ENCODE results near the gene ASPG. TPM values are rescaled to one million over a fixed set of nuclear protein-coding genes. Genes with fewer than 3 reads are reported as not detected.

Gene ASPG
- total RNA-seq, 4 donors from 2014 or later: 0.33 to 0.75 (median 0.45) TPM; not detected in 1

- no peak for TF ChIP-seq POLR2A (IDR thresholded peaks at IDR 0.05; ENCODE audit: low read depth)
- TF ChIP-seq CTCF (IDR thresholded peaks at IDR 0.05): no peak
- TF ChIP-seq EP300 (IDR thresholded peaks at IDR 0.05): no peak
- no peak for TF ChIP-seq POLR2AphosphoS5 (IDR thresholded peaks at IDR 0.05)
- 65% methylated on average over 13 of the region's 20 CpGs for WGBS
- DNase-seq (ENCODE audit: extremely low spot score): no peak
- H3K36me3 ChIP-seq: peaks cover 0 to 4% (median 0%) of the 10 kb centered on the region in 4 donors
- H3K27ac ChIP-seq (replicated peaks in 1 of 4): no peak overlapping the region
- H3K27me3 ChIP-seq: peaks cover 0 to 59% (median 6%) of the 10 kb centered on the region in 4 donors
- intact Hi-C loops (cut with DNase I): loop anchor here (5.0 to 10.0 kb wide), 2 partner anchors 471 to 543 kb away; no protein-coding TSS in a partner anchor
- no peaks in the 10 kb centered on the region for H3K9me3 ChIP-seq
- H3K4me3 ChIP-seq: no peak overlapping the region
- peaks cover 0 to 6% (median 2%) of the 10 kb centered on the region in 4 donors for H3K4me1 ChIP-seq
Measured at GRCh38 chr14:104094056-104094708, 8.7 kb downstream of the ASPG start.

- TF ChIP-seq CTCF (IDR thresholded peaks at IDR 0.05) (peak; percentile 54 to 84 (median 71)), EP300 (IDR thresholded peaks at IDR 0.05) (no peak)
- Histone ChIP-seq H3K4me1 (peaks cover 0 to 6% (median 2%) of the 10 kb centered on the region in 4 donors), H3K36me3 (peaks cover 0 to 4% (median 0%) of the 10 kb centered on the region in 4 donors), H3K27ac (replicated peaks in 1 of 4) (no peak overlapping the region), H3K9me3 (no peaks in the 10 kb centered on the region), H3K27me3 (peaks cover 0 to 59% (median 6%) of the 10 kb centered on the region in 4 donors), H3K4me3 (no peak overlapping the region)
- WGBS: 82% methylated on average over 15 of the region's 35 CpGs
- intact Hi-C loops (cut with DNase I): loop anchor here (5.0 to 10.0 kb wide), 2 partner anchors 470 to 542 kb away; no protein-coding TSS in a partner anchor
- DNase-seq (ENCODE audit: extremely low spot score): no peak
Measured at GRCh38 chr14:104094709-104095425, 9.4 kb downstream of the ASPG start.

GRCh38 chr14:104095426-104096310 lies 10.2 kb downstream of the ASPG start:
- Histone ChIP-seq H3K9me3 (no peaks in the 10 kb centered on the region), H3K27ac (replicated peaks in 1 of 4) (no peak overlapping the region), H3K4me1 (peaks cover 0 to 6% (median 2%) of the 10 kb centered on the region in 4 donors), H3K4me3 (no peak overlapping the region), H3K36me3 (peaks cover 0 to 4% (median 0%) of the 10 kb centered on the region in 4 donors), H3K27me3 (peaks cover 0 to 57% (median 6%) of the 10 kb centered on the region in 4 donors)
- TF ChIP-seq POLR2AphosphoS5 (IDR thresholded peaks at IDR 0.05) (no peak), EP300 (IDR thresholded peaks at IDR 0.05) (no peak), POLR2A (IDR thresholded peaks at IDR 0.05; ENCODE audit: low read depth) (no peak), CTCF (IDR thresholded peaks at IDR 0.05) (no peak)
- no peak for DNase-seq (ENCODE audit: extremely low spot score)
- intact Hi-C loops (cut with DNase I): loop anchor here (10.0 kb wide), 1 partner anchor 469 kb away; no protein-coding TSS in a partner anchor
- WGBS: 86% methylated on average over 23 of the region's 31 CpGs

- no peak for DNase-seq (ENCODE audit: extremely low spot score)
- peaks cover 0 to 51% (median 6%) of the 10 kb centered on the region in 4 donors for H3K27me3 ChIP-seq
- H3K27ac ChIP-seq (replicated peaks in 1 of 4): no peak overlapping the region
- intact Hi-C loops (cut with DNase I): loop anchor here (10.0 kb wide), 1 partner anchor 468 kb away; no protein-coding TSS in a partner anchor
- H3K36me3 ChIP-seq: peaks cover 0 to 4% (median 0%) of the 10 kb centered on the region in 4 donors
- no peaks in the 10 kb centered on the region for H3K9me3 ChIP-seq
- no peak overlapping the region for H3K4me3 ChIP-seq
- H3K4me1 ChIP-seq: peaks cover 0 to 6% (median 2%) of the 10 kb centered on the region in 4 donors
- no peak for TF ChIP-seq POLR2AphosphoS5 (IDR thresholded peaks at IDR 0.05)
- TF ChIP-seq EP300 (IDR thresholded peaks at IDR 0.05): no peak
- TF ChIP-seq POLR2A (IDR thresholded peaks at IDR 0.05; ENCODE audit: low read depth): no peak
- TF ChIP-seq CTCF (IDR thresholded peaks at IDR 0.05): no peak
- WGBS: 87% methylated on average over 5 of the region's 14 CpGs
Measured at GRCh38 chr14:104096318-104096717, 10.8 kb downstream of the ASPG start.
